NAMALWA (cell line): ENCODE data around the gene TMTC2.
A peak's percentile ranks its signal among the peaks of the same experiment; 100 is the strongest.

Experiments
- DNase-seq: peaks from one replicate; pipeline ENCODE4 v3.0.0-alpha.2; 2015; ENCODE audit warnings: low spot score

Gene TMTC2

GRCh38 chr12:82686168-82687020 lies at the start of gene TMTC2:
TMTC2 (plus strand) TSS chr12:82686906.
- peak; percentile 93 for DNase-seq

GRCh38 chr12:82638324-82638723 lies 48.4 kb upstream of the TMTC2 start:
- DNase-seq, result no peak

- DNase-seq, result no peak
Observed at GRCh38 chr12:82644896-82645295, 41.8 kb upstream of the TMTC2 start.

- DNase-seq, result no peak
Observed at GRCh38 chr12:82645414-82645813, 41.3 kb upstream of the TMTC2 start.

GRCh38 chr12:82647853-82648252 lies 38.9 kb upstream of the TMTC2 start:
- DNase-seq, result peak; percentile 24

GRCh38 chr12:82648259-82648909 lies 38.3 kb upstream of the TMTC2 start:
- DNase-seq, result no peak

- no peak for DNase-seq
Observed at GRCh38 chr12:82650627-82651337, 35.9 kb upstream of the TMTC2 start.

GRCh38 chr12:82651489-82651888 lies 35.2 kb upstream of the TMTC2 start:
- DNase-seq, result no peak

GRCh38 chr12:82652071-82652470 lies 34.6 kb upstream of the TMTC2 start:
- DNase-seq, result no peak

GRCh38 chr12:82655751-82656150 lies 31.0 kb upstream of the TMTC2 start:
- DNase-seq, result no peak

GRCh38 chr12:82659343-82660207 lies 27.1 kb upstream of the TMTC2 start:
- DNase-seq, result no peak

- no peak for DNase-seq
Observed at GRCh38 chr12:82660541-82661325, 26.0 kb upstream of the TMTC2 start.

- no peak for DNase-seq
Observed at GRCh38 chr12:82663893-82664292, 22.8 kb upstream of the TMTC2 start.

- DNase-seq, result no peak
Observed at GRCh38 chr12:82665142-82665923, 21.4 kb upstream of the TMTC2 start.

GRCh38 chr12:82666830-82667229 lies 19.9 kb upstream of the TMTC2 start:
- DNase-seq, result no peak

- no peak for DNase-seq
Observed at GRCh38 chr12:82671673-82672195, 15.0 kb upstream of the TMTC2 start.

- DNase-seq, result no peak
Observed at GRCh38 chr12:82672811-82673495, 13.8 kb upstream of the TMTC2 start.

- no peak for DNase-seq
Observed at GRCh38 chr12:82673698-82674097, 13.0 kb upstream of the TMTC2 start.

- no peak for DNase-seq
Observed at GRCh38 chr12:82675246-82675645, 11.5 kb upstream of the TMTC2 start.
